Non-pigmented ciliary epithelial cell (primary cell): ENCODE measurements around the gene LRRC25.

Experiments used
- DNase-seq: peaks from one replicate; pipeline ENCODE4 v3.0.0-alpha.2; 2010; ENCODE audit warnings: low read depth

LRRC25 gene

DNA sequence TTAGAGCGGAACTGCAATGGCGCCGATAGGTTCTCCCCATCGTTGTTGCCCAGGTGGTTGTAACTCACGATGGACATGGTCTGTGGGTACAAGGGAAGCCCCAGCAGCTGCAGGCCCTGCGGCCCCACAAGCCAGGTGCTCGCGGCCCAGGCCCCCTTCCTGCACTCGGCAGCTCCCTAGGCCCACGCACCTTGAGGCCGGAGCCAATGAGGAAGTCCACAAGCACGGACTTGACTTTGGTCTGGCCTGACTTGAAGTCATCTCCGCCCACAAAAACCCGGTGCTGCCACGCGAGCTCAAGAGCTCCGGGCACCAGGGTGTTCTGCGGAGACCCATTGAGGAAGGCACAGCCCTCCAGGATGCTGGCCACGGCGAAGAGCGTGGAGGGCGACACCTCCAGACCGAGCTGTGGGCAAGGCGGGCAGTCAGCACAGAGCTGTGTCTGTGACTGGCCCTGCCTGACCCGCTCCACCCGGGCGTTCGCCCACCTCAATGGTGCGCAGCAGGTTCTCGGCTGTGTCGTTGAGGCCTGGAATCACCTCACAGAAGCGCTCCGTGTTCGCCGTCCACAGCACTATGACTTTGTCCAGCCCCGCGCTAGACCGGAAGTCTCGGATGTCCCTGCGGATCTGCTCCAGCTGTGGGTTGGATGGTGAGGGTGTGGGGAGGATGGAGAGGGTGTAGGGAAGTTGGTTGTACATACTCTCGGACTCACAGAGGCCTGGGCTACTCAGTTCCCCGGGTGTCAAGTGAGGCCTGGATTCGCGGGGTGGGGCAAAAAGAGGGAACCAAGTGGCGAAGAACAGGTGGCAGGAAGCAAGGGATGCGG, 38.6 kb upstream of the LRRC25 start:
- no peak for DNase-seq

GRCh38 chr19:18435178-18435841, 37.9 kb upstream of the LRRC25 start:
- no peak for DNase-seq

- no peak for DNase-seq
Observed at GRCh38 chr19:18434411-18435175, 37.2 kb upstream of the LRRC25 start.

- no peak for DNase-seq
Observed at GRCh38 chr19:18433735-18434398, 36.4 kb upstream of the LRRC25 start.

- no peak for DNase-seq
Observed at GRCh38 chr19:18433015-18433691, 35.7 kb upstream of the LRRC25 start.

- no peak for DNase-seq
Observed at GRCh38 chr19:18432275-18433014, 35.0 kb upstream of the LRRC25 start.

DNA sequence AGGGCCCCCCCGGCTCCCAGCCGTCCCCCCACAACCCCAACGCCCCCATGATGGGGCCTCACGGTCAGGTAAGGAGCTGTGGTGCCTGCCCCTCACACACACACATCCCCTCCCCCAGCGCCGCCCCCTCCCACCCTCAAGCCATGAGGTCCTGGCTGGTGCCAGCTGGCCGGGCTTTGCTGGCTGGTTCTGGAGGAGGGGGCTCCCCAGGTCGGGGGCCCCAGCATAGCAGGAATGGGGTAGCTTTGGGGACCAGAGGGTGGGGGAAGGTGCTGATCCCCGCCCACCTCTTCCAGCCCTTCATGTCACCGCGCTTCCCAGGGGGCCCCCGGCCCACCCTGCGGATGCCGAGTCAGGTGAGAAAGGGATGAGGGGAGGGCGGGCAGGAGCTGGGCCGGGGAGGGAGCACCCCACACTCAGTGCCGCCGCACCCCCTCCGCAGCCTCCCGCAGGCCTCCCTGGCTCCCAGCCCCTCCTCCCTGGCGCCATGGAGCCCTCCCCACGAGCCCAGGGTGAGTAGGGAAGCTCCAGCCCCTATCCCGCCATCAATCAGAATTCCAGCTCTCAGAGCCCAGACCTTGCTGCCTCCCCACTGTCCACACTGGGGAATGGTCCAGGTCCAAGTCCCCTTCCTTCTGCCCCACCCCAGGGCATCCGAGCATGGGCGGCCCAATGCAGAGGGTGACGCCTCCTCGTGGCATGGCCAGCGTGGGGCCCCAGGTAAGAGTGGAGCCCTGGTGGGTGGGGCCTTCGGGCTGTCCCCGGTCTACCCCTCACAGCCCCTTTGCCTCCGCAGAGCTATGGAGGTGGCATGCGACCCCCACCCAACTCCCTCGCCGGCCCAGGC, 34.2 kb upstream of the LRRC25 start:
- no peak for DNase-seq

DNA sequence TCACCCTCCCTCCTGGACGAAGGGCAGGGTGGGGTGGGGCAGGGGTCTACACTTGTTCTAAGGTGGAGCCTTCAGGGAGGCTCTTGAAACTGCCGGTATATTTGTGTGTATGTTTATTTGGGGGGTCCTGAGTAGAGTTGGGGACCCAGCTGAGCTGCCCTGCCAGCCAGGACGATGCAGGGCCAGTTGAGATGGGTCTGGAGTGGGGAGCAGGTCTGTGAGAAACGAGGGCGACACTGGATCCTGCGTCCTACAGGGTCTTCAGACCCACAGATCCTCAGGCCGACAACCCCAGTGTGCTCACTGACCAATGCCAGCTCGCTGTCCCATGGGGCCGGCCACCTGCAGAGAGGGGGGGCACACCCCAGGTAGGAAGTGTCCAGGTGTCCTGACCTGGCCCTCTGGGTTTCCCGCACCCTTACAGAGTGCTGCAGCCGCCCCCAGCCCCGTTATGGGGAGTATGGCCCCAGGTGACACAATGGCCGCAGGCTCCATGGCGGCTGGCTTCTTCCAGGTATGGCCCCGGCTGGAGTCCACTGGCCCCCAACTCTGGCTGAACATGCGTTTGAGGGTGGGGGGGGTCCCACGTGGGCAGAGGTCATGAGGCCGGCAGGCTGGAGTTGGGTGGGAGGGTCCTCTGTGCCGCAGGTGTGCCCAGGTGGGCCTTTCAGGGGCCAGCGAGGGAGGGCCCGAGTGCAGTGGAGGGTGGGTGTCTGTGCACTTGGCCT, 33.2 kb upstream of the LRRC25 start:
- no peak for DNase-seq

DNA sequence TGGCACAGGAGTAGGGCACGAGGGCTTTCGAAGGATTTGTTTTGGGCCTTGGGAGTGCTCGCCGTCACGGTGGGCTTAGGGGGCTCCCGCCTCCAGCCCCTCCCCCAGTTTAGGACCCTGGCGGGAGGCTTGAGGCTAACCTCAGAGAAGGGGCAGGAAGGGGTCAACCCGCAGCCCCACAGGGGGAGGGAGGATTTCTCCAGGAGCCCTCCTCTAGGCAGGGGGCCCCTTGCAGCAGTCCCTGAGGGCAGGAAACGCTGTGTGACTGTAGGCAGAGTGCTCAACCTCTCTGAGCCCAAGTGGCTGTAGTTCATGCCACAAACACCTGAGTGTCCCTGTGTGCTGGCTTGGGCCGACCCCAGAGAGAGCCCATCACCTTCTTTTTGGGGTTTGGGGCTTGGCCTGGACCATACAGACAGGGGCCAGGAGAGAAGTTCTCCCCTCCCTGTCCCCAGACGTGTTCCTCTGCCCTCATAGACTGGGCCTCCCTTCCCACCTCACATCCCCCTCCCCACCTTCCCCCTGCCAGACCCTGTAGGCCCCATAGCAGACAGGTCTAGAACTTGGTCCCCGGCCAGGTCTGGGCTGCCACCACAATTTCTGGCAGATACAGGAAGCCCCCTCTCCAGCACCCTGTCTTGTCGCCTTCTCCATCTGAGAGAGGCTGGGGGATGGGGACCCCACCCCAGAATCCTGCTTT, 32.4 kb upstream of the LRRC25 start:
- no peak for DNase-seq

DNA sequence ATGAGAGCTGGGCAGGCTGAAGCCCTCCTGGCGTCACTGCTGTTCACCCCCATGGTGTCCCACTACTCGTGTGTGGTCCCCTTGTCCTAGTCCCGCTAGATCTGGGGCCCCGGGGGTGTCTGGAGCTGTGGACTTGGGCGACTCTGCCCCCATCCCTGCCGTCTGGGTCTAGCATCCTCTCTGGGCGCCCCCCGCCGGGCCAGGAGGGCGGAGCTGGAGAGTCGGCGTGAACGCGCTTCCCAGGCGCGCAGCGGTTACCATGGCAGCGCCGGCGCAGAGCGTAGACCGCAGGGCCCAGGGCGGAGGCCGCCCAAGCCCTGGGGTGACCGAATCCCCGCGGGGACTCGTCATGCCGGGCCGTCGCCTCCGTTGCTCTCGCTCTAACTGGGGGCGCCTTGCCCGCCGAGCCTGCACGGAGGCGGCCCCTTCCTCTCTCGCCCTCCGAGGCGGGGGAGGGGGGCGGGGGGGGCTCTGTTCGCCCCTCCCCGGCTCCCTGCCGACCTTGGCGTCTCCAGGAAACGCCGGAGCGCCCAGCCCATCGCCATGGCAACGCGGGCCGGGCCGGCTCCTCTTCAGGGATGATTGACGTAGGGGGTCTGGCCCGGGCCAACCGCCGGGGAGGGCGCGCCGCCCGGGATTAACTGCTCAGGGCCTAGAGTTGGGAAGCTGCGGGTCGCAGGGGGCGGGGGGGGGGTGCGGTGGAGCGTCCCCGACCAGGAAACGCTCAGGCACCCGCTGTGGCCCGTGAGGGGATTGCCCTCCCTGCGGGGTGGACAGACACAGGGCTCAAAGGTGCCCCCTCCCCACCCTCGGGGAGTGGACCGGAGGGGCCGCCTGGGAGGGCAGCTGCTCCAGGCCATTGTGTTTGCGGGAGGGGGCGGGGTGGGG, 31.6 kb upstream of the LRRC25 start:
- no peak for DNase-seq

GRCh38 chr19:18428173-18428786, 30.9 kb upstream of the LRRC25 start:
- no peak for DNase-seq

DNA sequence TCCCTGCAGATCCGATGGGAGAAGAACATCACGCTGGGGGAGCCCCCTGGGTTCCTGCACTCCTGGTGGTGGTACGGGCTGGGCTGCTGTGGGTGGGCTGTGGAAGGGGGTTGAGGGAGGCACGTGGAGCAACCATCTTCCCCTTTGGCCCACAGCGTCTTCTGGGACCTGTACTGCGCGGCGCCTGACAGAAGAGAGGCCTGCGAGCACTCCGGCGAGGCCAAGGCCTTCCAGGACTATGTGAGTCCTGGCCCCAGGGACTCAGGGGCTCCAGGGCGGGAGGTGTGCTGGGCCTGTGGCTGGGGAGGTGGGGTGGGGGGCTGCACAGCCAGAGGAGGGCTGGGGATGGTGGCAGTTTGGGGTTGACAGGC, 30.3 kb upstream of the LRRC25 start:
- no peak for DNase-seq

DNA sequence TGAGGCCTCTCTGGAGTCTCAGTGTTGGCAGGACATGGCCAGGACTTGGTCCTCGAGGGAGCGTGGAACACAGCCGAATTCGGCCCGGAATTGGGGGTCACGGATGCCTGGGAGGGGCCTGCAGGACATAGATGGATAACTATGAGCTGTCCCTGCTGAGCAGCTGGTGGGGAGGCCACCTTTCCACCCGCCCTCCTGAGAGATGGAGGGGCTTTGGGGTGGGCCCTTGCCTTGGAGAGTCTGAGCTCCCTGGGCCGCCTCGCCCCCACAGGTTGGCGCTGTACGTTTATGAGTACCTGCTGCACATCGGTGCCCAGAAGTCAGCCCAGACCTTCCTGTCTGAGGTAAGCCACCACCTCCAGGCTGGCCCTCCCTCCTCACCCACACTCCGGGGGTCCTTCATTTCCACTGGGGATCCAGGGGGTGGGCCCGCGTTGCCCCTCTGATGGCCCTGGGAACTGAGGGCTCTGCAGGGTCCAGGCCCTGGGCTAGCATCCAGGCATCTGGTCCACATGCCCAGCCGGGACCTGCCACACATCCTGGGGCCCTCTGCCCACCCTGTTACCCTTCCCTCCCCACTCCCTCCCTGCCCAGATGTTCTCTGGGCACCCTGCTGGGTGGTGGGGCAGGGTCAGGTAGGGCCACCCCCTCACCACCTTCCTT, 29.8 kb upstream of the LRRC25 start:
- no peak for DNase-seq

GRCh38 chr19:18426416-18426767, 29.0 kb upstream of the LRRC25 start:
- DNase-seq = no peak

GRCh38 chr19:18425515-18426415, 28.3 kb upstream of the LRRC25 start:
- DNase-seq = no peak
